GM19467 (cell line): ENCODE data around the gene EFCAB8.

Experiments used
- ATAC-seq: cut with Tn5 transposase; IDR thresholded peaks from one replicate; pipeline ENCODE4 v1.9.1; 2021; ENCODE audit warnings: mild to moderate bottlenecking, moderate library complexity; ENCODE audit not compliant: unreplicated experiment

Gene EFCAB8

DNA sequence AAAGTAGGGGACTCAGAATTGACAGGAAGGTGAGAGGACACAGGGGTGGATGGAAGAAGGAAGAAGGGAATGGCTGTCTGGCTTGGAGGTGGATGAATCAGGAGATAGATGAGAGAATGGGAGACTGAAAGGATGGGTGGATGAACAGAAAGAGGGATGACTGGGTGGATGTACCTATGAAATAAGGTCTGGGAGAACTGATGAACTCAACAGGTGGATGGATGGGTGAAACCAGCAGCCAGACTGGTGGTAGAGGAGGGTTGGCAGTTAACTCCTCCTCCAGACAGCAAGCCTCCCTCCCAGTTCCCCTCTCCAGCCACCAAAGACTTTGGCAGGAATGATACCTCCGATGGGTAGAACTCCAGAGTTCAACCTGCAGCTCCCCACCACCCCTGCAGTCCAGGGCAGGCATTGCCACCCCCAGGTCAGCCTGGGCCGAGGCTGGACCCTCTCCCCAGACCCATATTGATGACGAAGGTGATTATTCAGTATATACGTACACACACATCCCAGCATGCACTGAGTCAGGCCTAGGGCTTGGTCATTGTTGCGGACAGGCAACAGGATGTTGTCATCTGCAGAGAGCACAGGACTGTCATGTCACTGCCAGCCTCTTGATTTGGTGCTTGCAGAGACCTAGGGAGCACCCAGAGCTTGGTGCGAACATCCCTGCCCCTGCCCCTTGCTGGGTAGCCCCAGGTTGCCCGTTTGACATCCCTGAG, 143.5 kb downstream of the EFCAB8 start:
- no peak for ATAC-seq

DNA sequence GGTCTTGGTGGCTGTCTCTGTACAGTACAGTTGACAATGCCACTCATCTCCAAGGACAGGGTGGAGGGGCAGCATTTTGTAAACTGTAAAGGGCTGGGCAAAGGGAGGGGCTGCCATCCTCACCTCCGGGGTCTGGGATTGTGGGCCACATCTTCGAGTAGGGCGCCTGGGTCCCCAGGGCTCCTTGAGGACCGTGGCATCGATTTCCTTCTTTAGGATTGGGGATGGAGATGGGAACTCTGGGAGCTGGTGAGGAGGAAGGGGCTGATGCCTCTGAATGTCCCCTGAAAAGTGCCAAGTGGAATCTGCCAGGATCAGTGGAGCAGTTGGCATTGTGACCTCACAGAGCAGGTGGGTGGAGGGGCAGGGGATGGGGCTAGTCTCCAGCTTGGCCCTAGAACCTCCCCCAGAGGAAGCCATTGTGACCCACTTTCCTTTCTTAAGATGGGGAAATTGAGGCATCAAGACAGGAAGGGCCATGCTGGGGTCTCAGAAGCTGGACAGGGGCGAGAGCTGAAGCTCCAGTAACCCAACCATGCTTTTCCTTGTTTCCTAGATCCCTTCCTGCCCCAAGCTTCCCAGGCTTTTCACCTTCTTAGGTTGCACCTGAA, 145.5 kb downstream of the EFCAB8 start, which contains the start of gene SUN5:
Gene SUN5 (minus strand): TSS at position 293 of the 611 bp plus-strand sequence. CDS start 93 bp downstream, at position 200.
- no peak for ATAC-seq

DNA sequence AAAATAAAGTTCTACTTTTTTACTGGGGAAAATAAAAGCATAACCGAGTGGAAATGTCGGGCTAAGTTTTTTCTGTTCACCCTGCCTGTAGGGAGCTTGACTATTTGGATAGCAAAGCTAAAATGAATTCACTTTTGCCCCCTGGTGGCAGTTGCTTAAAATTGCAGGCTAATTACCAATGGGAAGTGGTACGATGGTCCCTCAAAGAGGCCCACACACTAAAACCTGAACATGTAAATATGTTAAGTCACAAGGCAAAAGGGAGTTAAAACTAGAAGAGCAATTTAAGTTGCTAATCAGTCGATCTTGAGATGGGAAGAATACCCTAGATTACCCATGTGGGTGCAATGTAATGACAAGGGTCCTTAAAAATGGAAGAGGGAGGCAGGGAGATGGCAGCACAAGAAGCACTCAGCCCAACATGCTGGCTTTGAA, 146.4 kb downstream of the EFCAB8 start:
- no peak for ATAC-seq

DNA sequence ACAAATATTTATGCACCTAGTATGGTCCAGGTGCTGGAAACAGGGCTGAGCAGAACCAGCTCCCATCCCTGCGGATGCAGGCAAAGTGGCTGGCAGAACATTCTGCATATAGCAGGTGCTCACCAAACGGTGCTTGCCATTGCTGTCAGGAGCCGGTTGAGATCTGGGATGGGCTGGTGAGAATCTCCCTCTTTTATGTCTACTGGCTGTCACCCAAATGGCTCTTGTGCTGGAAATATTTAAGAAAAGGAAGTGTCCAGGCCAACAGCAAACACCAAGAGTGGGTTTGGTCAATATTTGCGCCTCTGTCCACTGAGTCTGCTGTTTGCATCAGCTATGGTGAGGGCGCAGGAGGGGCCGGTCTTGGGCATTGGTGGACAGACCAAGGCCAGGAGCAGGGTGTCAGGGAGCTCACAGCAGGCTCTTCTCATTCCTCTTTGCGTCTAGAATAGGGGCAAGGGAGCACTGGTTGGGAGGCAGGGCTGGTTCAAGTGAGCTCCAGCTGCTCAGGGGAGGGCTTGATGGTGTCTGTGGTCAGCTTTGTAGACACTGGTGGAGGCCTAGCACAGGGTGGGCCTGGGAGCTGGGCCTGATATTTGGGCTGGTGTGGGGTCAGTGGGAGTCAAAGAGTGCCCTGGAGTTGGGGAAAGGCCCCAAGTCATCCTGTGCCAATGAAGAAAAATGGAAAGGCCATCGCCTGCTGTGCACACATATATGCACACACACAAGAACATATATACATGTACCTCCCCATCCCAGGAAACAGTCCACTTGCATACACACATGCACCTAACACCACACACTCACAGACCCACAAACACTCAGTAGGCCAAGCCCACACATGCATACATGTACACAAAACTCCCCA, 147.4 kb downstream of the EFCAB8 start:
- ATAC-seq = no peak

DNA sequence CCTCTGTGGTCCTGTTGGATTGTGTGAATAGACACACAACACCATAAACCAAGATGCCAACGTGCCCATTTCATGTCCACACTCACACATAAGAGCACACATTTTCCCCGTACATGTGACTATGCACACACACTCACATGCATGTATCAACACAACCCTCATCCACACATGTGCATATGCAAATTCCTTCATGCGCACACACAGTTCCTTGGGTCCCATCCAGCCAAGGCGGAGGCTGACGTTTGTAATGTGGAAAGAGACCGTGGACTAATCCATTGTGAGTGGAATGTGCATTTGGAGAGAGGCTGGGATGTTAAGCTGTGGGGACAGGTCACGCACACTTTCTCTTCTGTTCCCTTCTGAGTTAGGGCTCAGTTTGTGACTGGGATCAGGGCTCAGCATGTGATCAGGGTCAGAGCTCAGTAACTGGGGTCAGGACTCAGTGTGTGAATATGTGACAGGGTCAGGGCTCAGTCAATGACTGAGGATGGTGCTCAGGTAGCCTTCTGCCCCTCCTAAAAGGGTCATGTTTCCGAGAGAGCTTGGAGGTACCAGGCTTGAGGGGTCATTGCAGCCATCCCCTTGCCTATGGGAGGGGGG, 148.2 kb downstream of the EFCAB8 start:
- ATAC-seq = no peak

DNA sequence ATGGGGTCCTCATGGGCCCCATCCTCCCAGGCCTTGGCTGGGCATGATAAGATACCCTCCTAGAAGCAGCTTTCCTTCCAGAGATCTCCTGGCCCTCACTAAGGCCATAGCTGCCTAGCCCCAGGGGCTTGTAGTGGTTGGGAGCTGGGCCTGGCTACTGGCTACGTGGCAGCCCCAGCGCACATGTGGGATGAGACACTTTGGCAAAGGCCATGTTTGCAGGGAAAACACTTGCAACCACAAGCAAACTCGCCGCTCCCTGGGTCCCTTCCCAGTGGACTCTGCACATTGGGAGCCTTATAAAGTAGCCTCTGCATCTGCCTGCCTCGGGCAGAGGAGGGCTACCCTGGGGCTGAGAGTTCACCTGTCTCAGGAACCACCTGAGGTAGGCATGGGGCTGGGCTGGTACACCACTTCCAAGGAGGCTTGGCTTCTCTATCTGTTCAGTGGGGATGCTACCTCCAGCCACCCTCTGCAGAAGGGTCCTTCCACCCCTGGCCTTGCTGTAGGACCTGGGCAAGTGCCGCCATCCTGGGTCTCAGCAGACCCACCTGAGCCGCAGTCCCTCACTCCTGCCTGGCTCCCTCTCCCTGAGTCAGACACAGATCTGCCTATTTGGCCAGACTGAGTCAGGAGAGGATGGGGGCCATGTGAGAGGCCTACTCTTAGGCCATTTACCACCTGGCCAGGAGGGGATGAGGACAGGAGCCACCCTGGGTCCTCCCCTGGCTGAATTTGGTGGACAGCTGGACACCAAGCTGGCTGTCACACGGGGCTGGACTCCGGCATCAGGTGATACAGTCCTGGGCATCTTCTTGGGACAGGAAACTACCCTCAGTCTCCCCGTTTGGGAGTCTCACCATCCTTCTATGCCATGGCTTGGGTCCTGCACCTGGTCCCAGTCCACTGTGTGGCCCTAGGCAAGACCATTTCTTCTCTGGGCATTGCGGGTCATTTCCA, 148.9 kb downstream of the EFCAB8 start, which contains the start of gene BPIFB2:
Gene BPIFB2 (plus strand): TSS at position 329 of the 960 bp plus-strand sequence. CDS start 871 bp downstream, outside the sequence.
- ATAC-seq = no peak

DNA sequence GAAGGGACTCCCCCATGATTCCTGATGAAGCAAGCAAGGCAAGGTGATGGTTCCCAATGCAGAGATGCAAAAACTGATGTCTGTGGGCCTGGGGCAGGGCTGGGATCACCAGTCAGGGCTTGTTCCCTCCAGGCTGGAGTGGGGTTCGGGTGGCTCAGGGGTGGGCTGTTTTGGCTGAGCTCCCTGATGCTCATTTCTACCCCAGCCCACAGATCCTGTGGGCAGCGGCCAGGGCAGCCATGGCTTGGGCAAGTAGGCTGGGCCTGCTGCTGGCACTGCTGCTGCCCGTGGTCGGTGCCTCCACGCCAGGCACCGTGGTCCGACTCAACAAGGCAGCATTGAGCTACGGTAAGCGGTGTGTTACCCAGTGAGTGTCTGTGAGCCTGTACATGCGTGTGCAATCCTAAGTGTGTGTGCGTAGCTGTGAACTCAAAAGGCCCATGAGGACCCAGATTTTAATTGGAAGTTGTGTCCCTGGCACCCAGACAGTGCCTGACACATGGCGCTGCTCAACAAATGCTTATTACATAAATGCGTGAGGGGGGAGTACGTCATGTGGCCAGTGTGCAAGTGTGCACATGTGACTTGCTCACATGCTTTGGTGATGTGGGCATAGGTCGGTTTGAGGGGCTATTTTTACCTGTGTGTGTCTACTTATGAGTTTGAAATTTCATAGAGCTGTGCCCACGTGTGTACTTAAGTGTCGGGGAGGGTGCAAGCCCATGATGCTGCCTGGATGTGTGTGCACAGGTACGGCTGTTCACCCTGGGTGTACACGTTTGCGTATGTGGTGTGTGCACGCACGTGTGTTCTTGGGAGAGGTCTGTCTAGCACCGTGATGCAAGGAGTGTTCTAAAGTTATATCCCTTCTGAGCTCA, 149.9 kb downstream of the EFCAB8 start:
- ATAC-seq = no peak

DNA sequence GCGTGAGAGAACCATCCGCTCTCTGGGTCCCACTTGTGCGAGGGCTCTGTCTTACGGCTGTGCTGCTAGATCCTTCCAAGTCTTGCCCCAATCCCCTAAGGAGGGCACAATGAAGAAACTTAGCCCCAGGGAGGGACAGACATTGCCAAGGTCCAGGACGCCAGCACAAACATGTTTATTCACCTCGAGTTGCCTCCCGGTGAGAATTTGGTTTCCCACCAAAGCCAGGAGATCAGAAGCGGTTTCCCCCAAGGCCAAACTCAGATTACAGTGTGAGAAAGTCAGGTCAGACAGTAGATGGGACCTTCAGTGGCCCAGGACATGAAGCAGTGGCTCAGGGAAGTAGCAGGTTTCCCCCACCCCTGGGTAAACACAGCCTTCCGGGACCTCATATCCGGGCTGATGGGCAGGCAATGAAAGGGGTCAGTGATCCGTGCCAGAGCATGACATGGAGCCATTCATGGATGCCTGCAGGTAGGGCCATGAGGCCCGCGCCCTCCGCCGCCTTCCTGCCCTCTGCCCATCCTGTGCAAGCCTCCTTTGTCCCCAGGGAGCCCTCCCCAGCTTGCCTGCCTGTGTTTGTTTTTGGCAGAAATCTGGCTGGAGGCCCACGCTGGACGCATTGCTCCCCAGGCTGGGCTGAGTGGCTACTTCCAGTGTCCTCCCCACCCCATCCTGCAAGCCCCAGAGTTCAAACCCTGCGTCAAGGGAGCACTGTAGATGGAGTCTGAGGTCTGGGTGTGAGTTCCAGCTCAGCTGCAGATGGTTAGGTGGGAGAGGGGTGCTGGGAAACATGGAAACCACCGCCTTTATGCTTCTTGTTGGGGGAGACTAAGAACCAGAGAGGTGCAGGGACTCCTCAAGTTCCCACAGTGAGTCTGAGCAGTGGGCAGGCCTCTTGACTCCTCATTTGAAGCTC, 150.8 kb downstream of the EFCAB8 start:
- ATAC-seq = no peak

DNA sequence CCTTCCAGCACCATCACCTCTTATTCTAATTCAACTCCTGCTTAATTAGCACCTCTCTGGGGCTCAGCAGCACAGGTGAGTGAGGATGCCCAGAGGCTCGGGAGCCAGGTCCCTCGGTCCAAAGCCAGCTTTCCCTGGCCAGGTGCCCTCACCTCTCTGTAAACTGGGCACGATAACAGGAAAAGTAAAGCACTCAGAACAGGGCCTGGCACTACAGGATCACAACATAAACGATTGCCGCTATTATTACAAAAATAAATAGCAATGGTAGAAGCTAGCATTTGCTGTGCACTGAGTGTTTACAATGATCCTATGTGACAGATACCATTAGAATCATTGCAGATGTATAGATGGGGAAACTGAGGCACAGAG, 151.4 kb downstream of the EFCAB8 start:
- no peak for ATAC-seq

DNA sequence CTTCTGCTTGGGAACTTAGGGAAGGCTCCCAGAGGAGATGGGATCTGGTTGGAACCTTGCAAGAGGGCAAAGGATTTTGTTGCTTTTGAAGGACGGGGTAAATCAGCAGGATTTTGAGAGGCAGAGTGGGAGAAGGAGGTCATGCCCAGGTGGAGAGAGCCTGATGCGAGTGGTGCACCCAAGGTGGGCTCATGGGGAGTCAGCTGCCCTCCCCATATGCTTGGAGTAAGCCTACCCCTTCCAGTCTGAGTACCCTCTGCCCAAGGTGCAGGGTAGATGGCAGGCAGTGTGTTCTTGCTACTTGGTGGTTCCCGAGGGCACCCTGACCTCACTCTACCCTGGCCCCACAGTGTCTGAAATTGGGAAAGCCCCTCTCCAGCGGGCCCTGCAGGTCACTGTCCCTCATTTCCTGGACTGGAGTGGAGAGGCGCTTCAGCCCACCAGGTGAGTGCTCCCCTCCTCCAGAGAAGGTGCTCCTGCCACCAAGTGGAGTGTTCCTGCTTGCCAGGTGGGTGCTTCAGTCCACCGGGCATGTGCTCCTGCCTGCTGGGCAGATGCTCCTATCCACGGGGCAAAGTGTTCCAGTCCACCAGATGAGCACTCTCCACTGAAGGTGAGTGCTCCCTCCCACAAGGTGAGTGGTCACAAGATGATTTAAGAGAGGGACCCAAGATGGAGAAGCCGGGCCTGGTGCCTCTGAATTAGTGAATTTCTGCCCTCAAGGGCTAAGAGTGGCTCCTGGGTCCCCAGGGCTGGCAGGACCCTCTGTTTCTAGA, 152.1 kb downstream of the EFCAB8 start:
- ATAC-seq = no peak
